CD14-positive monocyte (primary cell): ENCODE data around the gene PRKN. TPM values are rescaled to one million over a fixed set of nuclear protein-coding genes. Genes with fewer than 3 reads are reported as not detected.

Source experiments
- DNase-seq, 3 donors: peaks; one replicate each; pipeline ENCODE4 v3.0.0-alpha.2; 2011 to 2022
- H2AFZ ChIP-seq: 2 replicates; pipeline ENCODE4 v1.6.0; 2012; ENCODE audit warnings: mild to moderate bottlenecking, low read depth, low read length, inconsistent platforms; ENCODE audit not compliant: insufficient read depth, poor library complexity, severe bottlenecking
- H3K27ac ChIP-seq, 2 donors: 1 replicate in 1 of 2; 2 replicates in 1 of 2; pipeline ENCODE4 v1.5.1; 2012 to 2013; ENCODE audit warnings: low read length in 2 of 2, control low read depth in 1 of 2, inconsistent platforms in 1 of 2, low read depth in 1 of 2, mild to moderate bottlenecking in 1 of 2
- H3K27me3 ChIP-seq, 2 donors: one replicate each; pipeline versions ENCODE4 v1.6.0 to v1.6.1; 2011 to 2013; ENCODE audit warnings: low read length in 2 of 2; ENCODE audit not compliant: control insufficient read depth in 2 of 2, insufficient read depth in 2 of 2
- H3K36me3 ChIP-seq, 2 donors: replicated peaks in 1 of 2; 1 replicate in 1 of 2; 2 replicates in 1 of 2; pipeline versions ENCODE4 v1.5.1 to v1.6.1; 2012 to 2013; ENCODE audit warnings: low read length in 2 of 2, control low read depth in 1 of 2, inconsistent platforms in 1 of 2, mild to moderate bottlenecking in 1 of 2; ENCODE audit not compliant: insufficient read depth in 2 of 2, control insufficient read depth in 1 of 2
- H3K4me1 ChIP-seq, 2 donors: 1 replicate in 1 of 2; 2 replicates in 1 of 2; pipeline versions ENCODE4 v1.5.1 to v1.6.1; 2012 to 2013; ENCODE audit warnings: low read length in 2 of 2, control low read depth in 1 of 2, inconsistent platforms in 1 of 2, mild to moderate bottlenecking in 1 of 2, moderate library complexity in 1 of 2; ENCODE audit not compliant: insufficient read depth in 2 of 2, control insufficient read depth in 1 of 2
- H3K4me2 ChIP-seq: replicated peaks from 2 replicates; pipeline ENCODE3; 2012; ENCODE audit warnings: low read length, moderate library complexity, mild to moderate bottlenecking; ENCODE audit not compliant: poor library complexity, severe bottlenecking; ENCODE audit errors: extremely low read depth
- H3K4me3 ChIP-seq, 3 experiments: fragments of 200-600 bp in 1 of 3; sonication (generic) in 1 of 3; replicated peaks in 1 of 3; 1 replicate in 2 of 3; 2 replicates in 1 of 3; pipeline ENCODE4 v1.5.1; 2011 to 2013; ENCODE audit warnings: low read length in 3 of 3, mild to moderate bottlenecking in 3 of 3, control low read depth in 2 of 3, low read depth in 2 of 3, inconsistent platforms in 1 of 3, moderate library complexity in 1 of 3
- H3K79me2 ChIP-seq: 2 replicates; pipeline ENCODE4 v1.6.0; 2012; ENCODE audit warnings: mild to moderate bottlenecking, control low read depth, inconsistent platforms, low read length, moderate library complexity; ENCODE audit not compliant: insufficient read depth
- H3K9ac ChIP-seq: 2 replicates; pipeline ENCODE4 v1.6.0; 2017; ENCODE audit warnings: low read length, mild to moderate bottlenecking; ENCODE audit not compliant: insufficient read depth, poor library complexity, severe bottlenecking
- H3K9me3 ChIP-seq, 2 donors: replicated peaks in 1 of 2; 1 replicate in 1 of 2; 2 replicates in 1 of 2; pipeline versions ENCODE4 v1.5.1 to v1.6.1; 2012 to 2013; ENCODE audit warnings: low read length in 2 of 2, control low read depth in 1 of 2; ENCODE audit not compliant: control insufficient read depth in 1 of 2, insufficient read depth in 1 of 2
- H4K20me1 ChIP-seq: 2 replicates; pipeline ENCODE4 v1.6.0; 2012; ENCODE audit warnings: mild to moderate bottlenecking, low read length, control low read depth, moderate library complexity; ENCODE audit not compliant: insufficient read depth
- H3K27ac Mint-ChIP-seq, 7 donors: one replicate each; pipeline ENCODE4 v1.8.0; 2020; ENCODE audit warnings: mild to moderate bottlenecking in 7 of 7, mixed read lengths in 7 of 7, moderate library complexity in 6 of 7, inconsistent platforms in 2 of 7
- H3K27me3 Mint-ChIP-seq, 3 donors: one replicate each; pipeline ENCODE4 v1.8.0; 2021 to 2022; ENCODE audit warnings: low read depth in 3 of 3, mild to moderate bottlenecking in 3 of 3, mixed read lengths in 3 of 3, moderate library complexity in 3 of 3, inconsistent platforms in 1 of 3
- H3K36me3 Mint-ChIP-seq, 2 donors: one replicate each; pipeline ENCODE4 v1.8.0; 2020; ENCODE audit warnings: mixed read lengths in 2 of 2, inconsistent platforms in 1 of 2, mild to moderate bottlenecking in 1 of 2
- H3K4me1 Mint-ChIP-seq: one replicate; pipeline ENCODE4 v1.8.0; 2020; ENCODE audit warnings: mild to moderate bottlenecking, mixed read lengths
- H3K4me3 Mint-ChIP-seq, 2 donors: one replicate each; pipeline ENCODE4 v1.8.0; 2020; ENCODE audit warnings: mild to moderate bottlenecking in 2 of 2, mixed read lengths in 2 of 2, moderate library complexity in 1 of 2
- H3K9me3 Mint-ChIP-seq, 7 donors: one replicate each; pipeline ENCODE4 v1.8.0; 2020 to 2022; ENCODE audit warnings: mixed read lengths in 7 of 7, mild to moderate bottlenecking in 6 of 7, moderate library complexity in 6 of 7, inconsistent platforms in 2 of 7
- CTCF ChIP-seq: fragments of 200-600 bp; IDR thresholded peaks from one replicate; pipeline ENCODE4 v1.8.0; 2022; ENCODE audit warnings: antibody characterized with exemption, mild to moderate bottlenecking
- WGBS: methylation state at CpG from one replicate; pipeline ENCODE4 v1.1.5; 2013; ENCODE audit warnings: missing lambda C conversion rate; ENCODE audit not compliant: insufficient coverage; 5-methylcytosine and 5-hydroxymethylcytosine counted together
- intact Hi-C, 2 donors: fragments of 100-400 bp; cut with micrococcal nuclease; formaldehyde crosslinking; loops; one replicate each; pipeline versions ENCODE4 v1.15.0 to v1.15.1; 2023
- polyA plus RNA-seq, 3 donors: library from polyadenylated mRNA; depleted of rRNA in 1 of 3; unstranded in 2 of 3; stranded (reverse) in 1 of 3; fragments of 300-500 nt in 2 of 3; fragments of >200 nt in 1 of 3; fragmentation: Illumina TruSeq in 2 of 3; gene quantifications; 1 replicate in 2 of 3; 2 replicates in 1 of 3; pipeline ENCODE4 v1.2.3, GENCODE V29; 2012 to 2021

The PRKN gene
- polyA plus RNA-seq, 3 donors: 0.19 to 0.21 TPM; not detected in 1

- intact Hi-C loops: no loop called here
- no peak for DNase-seq
- Histone ChIP-seq H3K27ac (no peak overlapping the region), H3K9me3 (peaks cover 0 to 5% of the 10 kb centered on the region in 2 donors), H3K79me2 (no peaks in the 10 kb centered on the region), H2AFZ (no peak overlapping the region), H3K4me2 (no peak overlapping the region), H3K36me3 (no peaks in the 10 kb centered on the region), H3K4me3 (no peak overlapping the region), H3K9ac (no peak overlapping the region), H3K4me1 (no peaks in the 10 kb centered on the region), H4K20me1 (no peaks in the 10 kb centered on the region), H3K27me3 (no peaks in the 10 kb centered on the region)
- Mint-ChIP-seq H3K36me3 (no peaks in the 10 kb centered on the region), H3K27me3 (peaks cover 2 to 5% (median 3%) of the 10 kb centered on the region in 3 donors), H3K27ac (no peak overlapping the region), H3K4me1 (no peaks in the 10 kb centered on the region), H3K9me3 (peaks cover 3 to 16% (median 9%) of the 10 kb centered on the region in 7 donors), H3K4me3 (no peak overlapping the region)
- WGBS: 67% methylated on average over 1 of the region's 2 CpGs
- TF ChIP-seq CTCF: no peak
Measured at GRCh38 chr6:161301338-161301737, 1426.2 kb downstream of the PRKN start.

- Mint-ChIP-seq H3K36me3 (no peaks in the 10 kb centered on the region), H3K9me3 (peaks cover 3 to 16% (median 9%) of the 10 kb centered on the region in 7 donors), H3K4me1 (no peaks in the 10 kb centered on the region), H3K27me3 (peaks cover 0 to 5% (median 3%) of the 10 kb centered on the region in 3 donors), H3K27ac (no peak overlapping the region), H3K4me3 (no peak overlapping the region)
- intact Hi-C loops: no loop called here
- no peak for DNase-seq
- H3K9ac ChIP-seq: no peak overlapping the region
- no peaks in the 10 kb centered on the region for H3K27me3 ChIP-seq
- TF ChIP-seq CTCF: no peak
- peaks cover 0 to 5% of the 10 kb centered on the region in 2 donors for H3K9me3 ChIP-seq
- no peak overlapping the region for H3K27ac ChIP-seq
- H3K4me2 ChIP-seq: no peak overlapping the region
- no peaks in the 10 kb centered on the region for H3K4me1 ChIP-seq
- no peaks in the 10 kb centered on the region for H3K79me2 ChIP-seq
- no peak overlapping the region for H2AFZ ChIP-seq
- H4K20me1 ChIP-seq: no peaks in the 10 kb centered on the region
- no peak overlapping the region for H3K4me3 ChIP-seq
- no peaks in the 10 kb centered on the region for H3K36me3 ChIP-seq
Measured at GRCh38 chr6:161300823-161301222, 1426.7 kb downstream of the PRKN start.
